ENCODE data around the gene WTAP.
"Not testable (repeated sequence)": the region's sequence is repeated elsewhere in the genome, so short reads cannot be mapped to it uniquely, and the experiment has no call there.

Gene WTAP

GRCh38 chr6:159693894-159694545 lies 33.3 kb upstream of the WTAP start:
- DNase-seq, result peak; percentile 66 to 67

- no peak for DNase-seq
These were observed 31.3 kb upstream of the WTAP start for GRCh38 chr6:159695984-159696383.

GRCh38 chr6:159700970-159701369 lies 26.3 kb upstream of the WTAP start:
- no peak for DNase-seq

GRCh38 chr6:159701413-159701999 lies 25.8 kb upstream of the WTAP start:
- DNase-seq, result no peak

GRCh38 chr6:159710603-159711002 lies 16.7 kb upstream of the WTAP start:
- DNase-seq, result not testable (repeated sequence)

- DNase-seq, result not testable (repeated sequence)
These were observed 14.9 kb upstream of the WTAP start for GRCh38 chr6:159712389-159712788.

- DNase-seq, result no peak
These were observed 13.3 kb upstream of the WTAP start for GRCh38 chr6:159713984-159714383.

GRCh38 chr6:159714404-159714803 lies 12.9 kb upstream of the WTAP start:
- no peak for DNase-seq

- DNase-seq, result no peak
These were observed 12.1 kb upstream of the WTAP start for GRCh38 chr6:159715166-159715565.

- no peak for DNase-seq
These were observed 11.7 kb upstream of the WTAP start for GRCh38 chr6:159715605-159716004.

- DNase-seq, result peak; percentile 11 to 28
These were observed 10.8 kb upstream of the WTAP start for GRCh38 chr6:159716247-159717096.

GRCh38 chr6:159718634-159719033 lies 8.7 kb upstream of the WTAP start:
- DNase-seq, result no peak

GRCh38 chr6:159719287-159719686 lies 8.0 kb upstream of the WTAP start:
- DNase-seq, result no peak

- peak in 1 of 2 experiments; percentile 8 for DNase-seq
These were observed 6.6 kb upstream of the WTAP start for GRCh38 chr6:159720708-159721107.

GRCh38 chr6:159721981-159722380 lies 5.3 kb upstream of the WTAP start:
- not testable (repeated sequence) for DNase-seq

GRCh38 chr6:159722655-159723054 lies 4.7 kb upstream of the WTAP start:
- no peak for DNase-seq

GRCh38 chr6:159723259-159723658 lies 4.0 kb upstream of the WTAP start:
- DNase-seq, result no peak

GRCh38 chr6:159724778-159725177 lies 2.5 kb upstream of the WTAP start:
- no peak for DNase-seq

- not testable (repeated sequence) for DNase-seq
These were observed 2.1 kb upstream of the WTAP start for GRCh38 chr6:159725208-159725607.

- peak in 1 of 2 experiments; percentile 76 for DNase-seq
These were observed 920 bp upstream of the WTAP start for GRCh38 chr6:159726255-159726917.

- DNase-seq, result peak in 1 of 2 experiments; percentile 27
These were observed 575 bp downstream of the WTAP start for GRCh38 chr6:159727717-159728445.

- peak in 1 of 2 experiments; percentile 17 for DNase-seq
These were observed 1.2 kb downstream of the WTAP start for GRCh38 chr6:159728531-159728964.
